Activated CD8-positive, alpha-beta memory T cell treated with anti-CD3 and anti-CD28 coated beads, Interleukin-2, amount 50 U/mL, for 4 hours (primary cell): ENCODE measurements around the gene PPEF2.

ENCODE experiments used
- DNase-seq: peaks from one replicate; pipeline ENCODE4 v3.0.0-alpha.2; 2020

PPEF2 gene

DNA sequence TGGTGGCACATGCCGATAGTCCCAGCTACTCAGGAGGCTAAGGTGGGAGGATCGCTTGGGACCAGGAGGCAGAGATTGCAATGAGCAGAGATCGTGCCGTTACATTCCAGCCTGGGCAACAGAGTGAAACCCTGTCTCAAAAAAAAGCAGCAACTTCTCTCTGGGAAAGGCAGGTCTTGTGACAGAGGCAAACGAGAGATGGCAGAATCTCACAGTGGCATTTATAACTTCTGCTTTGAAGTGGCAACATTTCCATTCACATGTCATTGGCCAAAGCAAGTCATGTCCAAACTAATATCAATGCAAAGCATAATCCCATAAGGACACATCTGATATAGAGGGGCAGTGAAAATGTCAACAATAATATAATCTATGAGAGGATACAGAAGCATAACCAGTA is 79.8 kb downstream of the PPEF2 start:
- no peak for DNase-seq

DNA sequence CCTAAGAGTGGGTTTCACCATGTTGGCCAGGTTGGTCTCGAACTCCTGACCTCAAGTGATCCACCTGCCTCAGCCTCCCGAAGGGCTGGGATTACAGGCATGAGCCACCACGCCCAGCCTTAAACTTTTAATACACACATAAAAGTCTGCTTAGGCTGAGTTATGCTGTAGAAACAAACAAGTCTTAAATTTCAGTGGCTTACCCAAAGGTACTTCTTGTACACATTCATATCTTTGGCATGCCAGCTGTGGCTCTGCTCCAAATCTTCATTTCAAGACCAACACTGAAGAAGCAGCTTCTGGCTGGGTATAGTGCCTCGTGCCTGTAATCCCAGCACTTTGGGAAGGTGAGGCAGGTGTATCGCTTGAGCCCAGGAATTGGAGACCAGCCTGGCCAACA is 80.3 kb downstream of the PPEF2 start:
- DNase-seq = no peak

DNA sequence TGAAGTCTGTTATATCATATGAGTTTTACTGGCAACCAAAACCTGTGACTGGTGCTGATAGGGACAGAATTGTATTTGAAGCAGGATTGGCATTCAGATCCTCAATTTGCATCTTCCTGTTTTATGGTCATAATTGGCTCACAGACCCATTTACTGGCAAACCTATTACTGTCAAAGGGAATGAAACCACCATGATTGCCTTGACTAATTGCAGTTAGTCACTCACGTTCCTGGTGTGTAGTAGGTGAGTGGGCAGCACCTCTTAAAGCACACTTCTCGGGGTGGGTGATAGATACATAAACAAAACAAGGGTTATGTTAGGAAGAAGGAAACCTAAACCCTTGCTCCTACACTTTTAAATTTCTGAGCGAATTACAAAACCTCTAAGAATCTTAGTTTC is 81.0 kb downstream of the PPEF2 start:
- no peak for DNase-seq

DNA sequence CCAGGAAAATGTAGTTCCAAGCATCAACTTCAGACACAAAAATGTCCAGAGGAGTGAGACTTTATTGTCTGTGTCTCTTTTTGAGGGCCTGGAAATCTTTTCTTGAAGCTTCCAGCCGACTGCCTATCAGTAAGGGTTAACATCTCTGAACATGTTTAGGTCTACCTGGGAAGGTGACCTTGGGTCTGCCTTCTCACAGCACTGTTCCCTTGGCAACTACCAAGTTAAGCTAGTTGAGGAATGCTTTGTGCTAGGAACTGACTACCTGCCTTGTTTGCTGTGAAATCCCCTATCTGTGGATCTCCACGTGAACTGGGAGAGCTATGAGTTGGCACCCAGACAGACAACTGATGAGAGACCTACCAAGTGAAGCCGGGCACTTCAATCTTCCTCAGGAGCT is 81.6 kb downstream of the PPEF2 start:
- no peak for DNase-seq

DNA sequence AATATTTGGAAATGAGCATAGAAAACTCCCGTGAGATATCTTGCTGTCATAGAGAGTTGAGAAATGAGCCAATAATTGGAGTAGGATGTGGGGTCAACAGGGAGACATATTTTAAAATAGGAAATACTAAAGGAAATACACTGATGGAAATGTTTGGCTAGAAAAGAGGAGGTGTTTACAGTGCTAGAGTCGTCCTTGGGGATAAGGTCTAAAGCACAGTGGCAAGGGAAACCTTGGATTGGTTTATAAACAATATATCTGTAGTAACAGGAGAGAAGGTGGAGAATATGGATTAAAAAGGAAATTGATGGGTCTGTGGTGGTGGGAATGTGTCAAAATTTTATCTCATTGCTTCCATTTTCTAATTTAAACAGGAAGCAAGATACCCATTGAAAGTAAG is 82.1 kb downstream of the PPEF2 start:
- DNase-seq = no peak

DNA sequence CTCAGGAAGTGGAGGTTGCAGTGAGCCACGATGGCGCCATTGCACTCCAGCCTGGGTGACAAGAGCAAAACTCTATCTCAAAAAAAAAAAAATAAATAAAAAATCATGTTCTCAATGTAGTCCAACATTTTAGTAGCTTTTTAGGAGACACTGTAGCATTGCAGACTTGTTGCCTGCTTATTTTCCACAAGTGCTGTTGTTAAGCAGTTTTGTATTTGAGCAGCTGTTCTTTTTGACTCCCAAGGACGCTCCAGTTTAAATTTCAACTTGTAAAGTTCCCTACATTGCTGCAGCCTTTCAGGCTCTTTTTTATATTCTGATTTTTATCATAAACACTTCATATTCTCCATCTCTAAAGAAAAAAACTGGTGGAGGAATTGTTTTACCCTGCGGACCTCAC is 83.1 kb downstream of the PPEF2 start:
- no peak for DNase-seq

DNA sequence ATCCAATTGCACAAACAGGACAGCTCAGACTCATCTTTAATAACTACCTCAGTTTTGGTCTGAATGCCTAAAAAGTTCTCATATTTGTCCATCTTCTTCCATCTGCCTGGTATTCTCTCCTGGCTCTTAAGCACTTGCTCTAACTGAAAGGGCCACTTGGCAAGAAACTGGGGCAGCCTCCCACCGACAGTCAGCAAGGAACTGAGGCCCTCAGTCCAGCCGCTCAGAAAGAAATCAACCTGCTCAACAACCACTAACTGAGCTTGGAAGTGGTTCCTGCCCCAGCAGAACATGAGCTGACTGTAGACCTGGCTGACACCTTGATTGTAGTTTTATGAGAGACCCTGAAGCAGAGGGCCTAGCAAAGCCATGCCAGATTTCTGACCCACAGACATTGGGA is 84.4 kb downstream of the PPEF2 start:
- no peak for DNase-seq
